Urinary bladder (tissue), 4 donors: Measurements from ENCODE around the gene INPP4B. TPM values are rescaled to one million over a fixed set of nuclear protein-coding genes. Genes with fewer than 3 reads are reported as not detected.

Experiments
- DNase-seq: peaks from one replicate; pipeline ENCODE4 v3.0.0-alpha.2; 2015; ENCODE audit errors: extremely low spot score
- H3K27ac ChIP-seq: one replicate; pipeline ENCODE4 v1.5.1; 2013; ENCODE audit warnings: low read depth, mild to moderate bottlenecking, moderate library complexity
- H3K36me3 ChIP-seq: one replicate; pipeline ENCODE4 v1.6.1; 2013; ENCODE audit warnings: mild to moderate bottlenecking, moderate library complexity; ENCODE audit not compliant: insufficient read depth
- H3K4me1 ChIP-seq: one replicate; pipeline ENCODE4 v1.6.1; 2013; ENCODE audit warnings: mild to moderate bottlenecking, moderate library complexity; ENCODE audit not compliant: insufficient read depth
- H3K4me3 ChIP-seq: one replicate; pipeline ENCODE4 v1.5.1; 2013; ENCODE audit warnings: low read depth, low read length
- WGBS: extraction: QIAGEN DNeasy Blood & Tissue Kit; methylation state at CpG from one replicate; pipeline ENCODE4 v1.1.7; 2013; 5-methylcytosine and 5-hydroxymethylcytosine counted together
- polyA plus RNA-seq: library from polyadenylated mRNA; stranded (reverse); fragments of 200-250 nt; gene quantifications from one replicate; pipeline ENCODE4 v1.2.3, GENCODE V29; 2013
- total RNA-seq: library from RNA; depleted of rRNA; stranded (reverse); fragments of >200 nt; gene quantifications from one replicate; pipeline ENCODE4 v1.2.3, GENCODE V29; 2014
- donor health status: healthy with polysubstance abuse.
- donor health status: healthy.

Gene INPP4B
- total and polyA plus RNA-seq, 2 donors: 4.7 to 53.9 TPM

GRCh38 chr4:142202404-142203332 is 643.4 kb downstream of the INPP4B start:
- no peak overlapping the region for H3K4me3 ChIP-seq
- no peak for DNase-seq
- no peak overlapping the region for H3K27ac ChIP-seq
- no peaks in the 10 kb centered on the region for H3K4me1 ChIP-seq
- H3K36me3 ChIP-seq: no peaks in the 10 kb centered on the region
- 80% methylated on average over 6 of the region's 6 CpGs for WGBS

- Histone ChIP-seq H3K36me3 (no peaks in the 10 kb centered on the region), H3K4me3 (no peak overlapping the region), H3K4me1 (no peaks in the 10 kb centered on the region), H3K27ac (no peak overlapping the region)
- DNase-seq: no peak
Observed at GRCh38 chr4:142201041-142201440, 645.1 kb downstream of the INPP4B start.

GRCh38 chr4:142194905-142195304 is 651.2 kb downstream of the INPP4B start:
- H3K4me1 ChIP-seq: no peaks in the 10 kb centered on the region
- H3K4me3 ChIP-seq: no peak overlapping the region
- WGBS: 83% methylated on average over 2 of the region's 2 CpGs
- no peaks in the 10 kb centered on the region for H3K36me3 ChIP-seq
- H3K27ac ChIP-seq: no peak overlapping the region
- DNase-seq: no peak

GRCh38 chr4:142191901-142192300 is 654.2 kb downstream of the INPP4B start:
- Histone ChIP-seq H3K36me3 (no peaks in the 10 kb centered on the region), H3K4me1 (no peaks in the 10 kb centered on the region), H3K4me3 (no peak overlapping the region), H3K27ac (no peak overlapping the region)
- WGBS: 56% methylated on average over 3 of the region's 3 CpGs
- DNase-seq: no peak

GRCh38 chr4:142181021-142181420 is 665.1 kb downstream of the INPP4B start:
- Histone ChIP-seq H3K36me3 (no peaks in the 10 kb centered on the region), H3K4me3 (no peak overlapping the region), H3K27ac (no peak overlapping the region), H3K4me1 (no peaks in the 10 kb centered on the region)
- 92% methylated on average over 3 of the region's 3 CpGs for WGBS
- no peak for DNase-seq

- no peak overlapping the region for H3K27ac ChIP-seq
- no peak overlapping the region for H3K4me3 ChIP-seq
- no peaks in the 10 kb centered on the region for H3K4me1 ChIP-seq
- DNase-seq: no peak
- no peaks in the 10 kb centered on the region for H3K36me3 ChIP-seq
Observed at GRCh38 chr4:142169216-142169615, 676.9 kb downstream of the INPP4B start.

- Histone ChIP-seq H3K36me3 (no peaks in the 10 kb centered on the region), H3K4me3 (no peak overlapping the region), H3K27ac (no peak overlapping the region), H3K4me1 (no peaks in the 10 kb centered on the region)
- WGBS: 87% methylated on average over 2 of the region's 2 CpGs
- DNase-seq: no peak
Observed at GRCh38 chr4:142168181-142168580, 677.9 kb downstream of the INPP4B start.

GRCh38 chr4:142164767-142165500 is 681.2 kb downstream of the INPP4B start:
- no peak for DNase-seq
- Histone ChIP-seq H3K36me3 (no peaks in the 10 kb centered on the region), H3K4me3 (no peak overlapping the region), H3K4me1 (no peaks in the 10 kb centered on the region), H3K27ac (no peak overlapping the region)
- 88% methylated on average over 4 of the region's 4 CpGs for WGBS

- Histone ChIP-seq H3K4me3 (no peak overlapping the region), H3K27ac (no peak overlapping the region), H3K36me3 (no peaks in the 10 kb centered on the region), H3K4me1 (no peaks in the 10 kb centered on the region)
- DNase-seq: no peak
- WGBS: 64% methylated on average over 3 of the region's 3 CpGs
Observed at GRCh38 chr4:142161086-142161485, 685.0 kb downstream of the INPP4B start.

- no peak for DNase-seq
- H3K4me1 ChIP-seq: no peaks in the 10 kb centered on the region
- H3K36me3 ChIP-seq: no peaks in the 10 kb centered on the region
- H3K27ac ChIP-seq: no peak overlapping the region
- no peak overlapping the region for H3K4me3 ChIP-seq
- 44% methylated on average over 2 of the region's 2 CpGs for WGBS
Observed at GRCh38 chr4:142160509-142160908, 685.6 kb downstream of the INPP4B start.

- 93% methylated on average over 2 of the region's 2 CpGs for WGBS
- Histone ChIP-seq H3K36me3 (no peaks in the 10 kb centered on the region), H3K4me3 (no peak overlapping the region), H3K27ac (no peak overlapping the region), H3K4me1 (no peaks in the 10 kb centered on the region)
- no peak for DNase-seq
Observed at GRCh38 chr4:142158980-142159379, 687.1 kb downstream of the INPP4B start.

GRCh38 chr4:142156256-142156655 is 689.8 kb downstream of the INPP4B start:
- no peaks in the 10 kb centered on the region for H3K36me3 ChIP-seq
- H3K27ac ChIP-seq: no peak overlapping the region
- H3K4me1 ChIP-seq: no peaks in the 10 kb centered on the region
- DNase-seq: no peak
- H3K4me3 ChIP-seq: no peak overlapping the region

GRCh38 chr4:142155347-142155746 is 690.8 kb downstream of the INPP4B start:
- DNase-seq: no peak
- H3K27ac ChIP-seq: no peak overlapping the region
- H3K36me3 ChIP-seq: no peaks in the 10 kb centered on the region
- WGBS: 80% methylated on average over 2 of the region's 2 CpGs
- no peak overlapping the region for H3K4me3 ChIP-seq
- no peaks in the 10 kb centered on the region for H3K4me1 ChIP-seq

- no peak overlapping the region for H3K4me3 ChIP-seq
- H3K27ac ChIP-seq: no peak overlapping the region
- no peak for DNase-seq
- 97% methylated on average over 3 of the region's 3 CpGs for WGBS
- no peaks in the 10 kb centered on the region for H3K36me3 ChIP-seq
- H3K4me1 ChIP-seq: no peaks in the 10 kb centered on the region
Observed at GRCh38 chr4:142150483-142150882, 695.6 kb downstream of the INPP4B start.
